ENCODE data around the gene TTC22.
A peak's percentile ranks its signal among the peaks of the same experiment; 100 is the strongest.

The TTC22 gene
- 3.8 to 24.0 (median 16.8) reads per million in 3 experiments for total RNA-seq

DNA sequence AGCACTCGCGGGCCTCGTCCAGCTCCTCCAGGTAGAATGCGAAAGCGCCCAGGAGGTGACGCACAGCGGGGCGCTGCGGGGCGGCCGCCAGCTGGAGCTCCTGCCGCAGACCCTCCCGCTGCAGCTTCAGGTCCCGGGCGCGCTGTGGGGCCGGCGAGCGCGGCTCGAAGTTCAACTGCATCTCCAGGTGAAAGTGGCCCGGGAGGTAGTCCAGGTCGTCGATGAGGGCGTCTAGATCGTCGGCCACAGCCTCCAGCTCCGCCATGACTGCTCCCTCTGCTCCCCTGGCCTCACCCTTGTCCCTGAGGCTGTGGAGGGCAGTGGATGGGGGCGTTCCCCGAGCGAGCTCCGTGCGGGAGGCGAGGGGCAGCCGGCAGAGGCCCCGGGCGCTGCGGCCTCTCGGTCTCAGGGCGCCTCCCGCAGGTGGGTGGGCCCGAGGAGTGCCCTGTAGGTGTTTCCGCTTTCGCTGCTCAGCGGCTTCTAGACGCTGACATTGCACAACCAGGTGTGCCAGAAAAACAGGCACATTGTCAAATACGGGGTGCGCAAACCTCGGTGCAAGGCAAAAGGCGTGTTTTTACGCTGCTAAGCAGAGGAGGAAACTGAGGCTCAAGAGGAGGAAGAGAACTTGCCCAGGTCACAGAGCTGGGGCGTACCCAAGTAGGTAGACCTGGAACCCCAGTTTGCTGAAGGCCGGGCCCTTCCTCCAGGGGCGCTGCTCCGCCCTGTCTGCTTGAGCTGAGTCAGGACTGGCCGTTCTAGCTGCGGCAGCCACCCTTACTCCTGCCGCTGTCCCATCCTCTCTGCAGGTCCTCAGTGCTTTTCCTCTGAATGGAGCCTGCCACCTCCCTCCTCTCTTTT is at the start of gene TTC22:
Gene TTC22 (minus strand): TSS at position 425 of the 861 bp plus-strand sequence. CDS start 160 bp downstream, at position 265.
- peak; percentile 67 for DNase-seq

DNA sequence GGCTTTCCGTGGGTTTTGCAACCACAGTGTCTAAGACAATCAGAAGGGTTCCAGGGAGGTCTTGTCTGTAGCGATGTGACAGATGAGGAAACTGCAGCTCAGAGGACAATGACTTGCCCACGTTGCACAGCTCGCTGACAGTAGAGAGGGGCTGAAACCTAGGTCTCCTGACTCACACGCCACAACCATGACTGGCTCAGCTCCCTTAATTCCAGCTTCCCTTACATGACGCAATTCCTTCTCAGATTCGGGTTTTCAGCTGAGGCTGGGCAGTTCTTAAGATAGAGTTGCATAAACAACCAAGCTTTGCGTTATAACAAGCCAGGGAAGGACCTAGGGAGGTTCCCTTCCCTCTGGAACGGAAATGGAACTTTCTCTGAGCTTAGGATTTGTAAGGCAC is 49.6 kb upstream of the TTC22 start:
- DNase-seq: no peak

DNA sequence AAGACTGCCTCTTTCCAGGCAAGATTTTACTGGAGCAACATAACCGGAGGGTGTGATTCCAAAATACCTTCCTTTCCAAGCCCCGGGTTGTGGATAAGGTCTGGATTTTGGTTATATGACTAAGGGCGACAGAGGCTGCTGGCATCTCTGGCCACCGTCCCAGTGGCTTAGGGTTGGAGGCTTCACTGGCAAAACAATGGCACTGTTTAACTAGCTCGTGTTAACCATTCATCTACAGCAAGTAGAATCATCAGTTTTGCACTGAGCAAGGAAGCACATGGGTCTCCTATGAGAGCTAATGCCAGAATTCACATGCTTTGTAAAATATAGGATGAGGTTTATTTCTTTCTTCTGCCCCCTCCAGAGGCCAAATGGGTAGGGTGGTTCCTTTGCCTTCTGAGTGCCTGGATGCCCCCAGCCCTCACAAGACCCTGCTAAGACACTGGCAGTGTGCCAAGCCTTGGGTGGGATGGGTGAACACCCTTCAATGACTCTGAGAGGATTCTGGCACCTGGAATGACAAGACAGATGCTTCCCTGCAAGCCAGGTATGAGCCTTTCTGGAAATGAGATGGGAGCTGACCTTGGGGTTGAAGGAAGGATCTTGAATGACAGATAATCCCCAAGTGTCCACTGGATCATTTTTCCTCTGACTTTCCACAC is 49.1 kb upstream of the TTC22 start:
- no peak for DNase-seq

DNA sequence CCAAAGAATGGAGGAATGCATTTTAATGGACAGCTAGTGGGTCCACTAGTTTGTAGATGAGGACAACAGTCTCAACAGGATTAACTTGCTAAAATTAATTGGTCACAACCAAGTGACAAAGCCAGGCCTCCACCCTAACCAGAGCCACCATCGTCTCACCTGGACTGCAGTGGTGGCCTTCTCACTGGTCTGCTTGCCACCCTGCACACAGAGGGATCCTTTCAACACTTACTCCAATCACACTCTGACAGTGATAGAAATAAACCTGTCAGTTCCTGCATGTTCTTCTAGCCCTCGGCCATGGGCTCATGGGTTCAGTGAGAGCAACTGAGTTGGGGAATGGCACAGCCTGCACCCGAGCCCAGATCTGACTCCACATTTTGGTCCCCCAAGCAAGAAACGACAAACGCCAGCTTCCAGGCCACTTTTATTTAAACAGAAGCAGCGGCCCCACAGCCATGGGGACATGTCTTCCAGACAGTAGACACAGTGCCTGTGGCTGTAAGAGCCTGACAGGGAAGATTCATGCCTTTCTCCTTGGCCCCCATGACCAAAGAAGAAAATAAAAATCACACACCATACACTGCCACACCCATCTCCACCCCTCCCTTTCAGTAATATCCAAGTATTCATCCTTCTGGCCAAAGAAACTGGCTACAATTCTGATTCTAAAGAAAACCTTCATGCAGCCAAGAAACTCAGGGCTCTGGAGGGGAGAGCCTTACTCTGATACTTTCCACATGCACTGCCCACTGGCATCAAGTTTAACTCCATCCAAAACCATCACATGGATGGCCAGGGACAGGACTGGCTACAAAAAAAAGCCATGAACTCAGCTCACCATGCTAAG is 48.3 kb upstream of the TTC22 start:
- DNase-seq: no peak

DNA sequence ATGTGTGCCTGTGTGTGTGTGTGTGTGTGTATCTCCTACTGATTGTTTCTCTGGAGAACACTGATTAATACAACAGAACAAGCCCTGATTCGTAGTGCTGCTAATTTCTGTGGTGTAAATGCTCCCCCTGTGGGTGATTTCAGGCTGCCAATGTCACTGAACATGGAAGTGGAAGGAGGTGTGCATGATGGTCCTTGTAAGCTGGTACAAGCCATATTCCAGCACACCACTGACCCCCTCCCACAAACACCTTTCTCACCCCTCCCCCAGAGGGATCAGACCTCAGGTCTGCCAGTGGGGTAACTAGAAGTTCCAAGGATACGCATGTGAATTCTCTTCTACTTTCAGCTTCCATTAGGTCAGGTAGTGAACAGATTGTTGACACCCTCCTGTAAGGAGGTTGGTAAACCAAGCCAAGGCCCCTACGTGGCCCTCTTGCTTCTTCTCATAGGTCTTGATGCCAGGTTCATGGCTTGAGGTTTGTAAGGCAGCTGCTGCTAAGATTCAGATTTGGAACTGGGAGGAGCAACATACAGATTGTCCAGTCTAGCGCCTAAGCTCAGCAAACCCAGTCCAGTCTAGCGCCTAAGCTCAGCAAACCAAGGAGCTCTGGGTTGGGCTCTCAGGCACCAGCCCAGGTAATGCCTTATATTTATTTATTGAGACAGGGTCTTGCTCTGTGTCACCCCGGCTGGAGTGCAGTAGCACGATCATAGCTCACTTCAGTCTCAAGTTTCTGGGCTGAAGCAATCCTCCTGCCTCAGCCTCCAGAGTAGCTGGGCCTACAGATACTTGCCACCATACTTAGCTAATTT is 47.2 kb upstream of the TTC22 start:
- DNase-seq: no peak

DNA sequence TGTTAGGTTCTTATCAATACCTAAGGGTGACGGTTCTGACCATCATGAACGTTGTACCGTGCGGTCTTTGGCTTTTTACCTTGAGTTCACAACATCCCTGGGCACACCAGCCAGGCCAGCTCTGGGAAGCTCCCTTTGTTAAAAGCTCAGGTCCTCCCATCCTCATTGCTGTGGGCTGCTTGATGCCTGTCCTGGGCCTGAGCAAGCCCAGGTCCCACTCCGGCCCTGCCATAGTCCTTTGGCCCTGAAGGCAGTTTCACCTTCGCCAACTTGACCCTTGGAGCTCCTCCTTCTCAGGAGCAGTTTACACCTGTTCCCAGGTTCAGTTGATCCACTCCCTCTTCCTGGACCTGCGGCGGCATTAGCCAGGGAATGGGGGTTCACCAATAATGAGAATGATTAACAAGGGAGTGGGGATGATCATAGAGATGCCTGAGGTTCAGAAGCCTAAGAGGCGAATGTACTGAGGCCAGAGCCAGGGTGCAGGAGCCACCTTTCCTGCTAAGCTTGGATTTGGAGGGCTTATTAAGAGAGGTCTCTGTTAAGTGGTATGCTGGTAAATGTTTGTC is 45.7 kb upstream of the TTC22 start:
- no peak for DNase-seq

DNA sequence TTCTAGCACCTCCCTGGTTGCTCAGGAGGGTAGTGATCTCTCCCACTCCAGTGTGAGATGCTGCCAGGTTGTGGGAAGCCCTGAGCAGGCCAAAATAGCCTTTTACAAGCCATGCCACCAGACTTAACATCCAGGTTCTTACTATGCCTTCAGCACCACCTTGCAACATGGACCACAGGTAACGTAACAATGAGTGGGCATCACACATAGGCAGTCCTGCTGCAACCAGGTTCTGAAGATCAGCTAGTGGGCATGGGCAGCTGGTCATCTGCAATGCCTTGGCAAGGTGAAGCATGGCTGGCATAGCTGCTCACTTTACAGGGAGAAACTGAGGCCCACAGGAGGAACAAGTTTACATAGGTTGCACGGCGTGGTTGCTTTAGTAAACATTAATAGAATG is 45.2 kb upstream of the TTC22 start:
- no peak for DNase-seq

DNA sequence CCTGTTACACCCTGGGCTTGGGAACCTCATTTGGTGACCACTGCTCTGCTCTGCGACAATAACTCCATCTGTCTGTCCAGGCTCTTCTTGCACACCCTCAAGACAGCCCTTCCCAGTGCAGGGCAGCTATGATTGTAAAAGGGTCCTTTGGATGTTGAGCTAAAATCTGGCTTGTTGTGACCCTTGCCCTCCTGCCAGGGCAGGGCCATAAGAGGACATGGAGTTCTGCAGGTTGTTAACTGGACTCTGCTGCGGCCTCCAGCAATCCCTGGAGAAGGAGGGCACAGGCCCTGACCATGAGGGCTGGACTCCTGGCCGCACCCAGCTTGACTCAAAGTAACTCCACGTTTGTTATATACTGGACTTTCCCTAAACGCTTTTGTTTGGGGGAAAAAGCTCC is 44.6 kb upstream of the TTC22 start:
- DNase-seq: no peak

DNA sequence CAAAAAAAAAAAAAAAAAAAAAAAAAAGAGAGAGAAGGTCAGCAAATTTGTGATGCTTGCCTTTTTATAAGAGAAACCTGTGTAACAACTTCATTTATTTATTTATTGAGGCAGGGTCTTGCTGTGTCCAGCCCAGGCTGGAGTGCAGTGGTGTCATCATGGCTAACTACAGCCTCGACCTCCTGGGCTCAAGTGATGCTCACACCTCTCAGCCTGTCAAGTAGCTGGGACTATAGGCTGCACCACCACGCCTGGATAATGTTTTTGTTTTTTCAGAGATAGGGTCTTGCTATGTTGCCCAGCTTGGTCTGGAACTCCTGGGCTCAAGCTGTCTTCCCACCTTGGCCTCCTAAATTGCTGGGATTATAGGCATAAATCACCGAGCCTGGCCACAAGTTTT is 43.4 kb upstream of the TTC22 start:
- no peak for DNase-seq

DNA sequence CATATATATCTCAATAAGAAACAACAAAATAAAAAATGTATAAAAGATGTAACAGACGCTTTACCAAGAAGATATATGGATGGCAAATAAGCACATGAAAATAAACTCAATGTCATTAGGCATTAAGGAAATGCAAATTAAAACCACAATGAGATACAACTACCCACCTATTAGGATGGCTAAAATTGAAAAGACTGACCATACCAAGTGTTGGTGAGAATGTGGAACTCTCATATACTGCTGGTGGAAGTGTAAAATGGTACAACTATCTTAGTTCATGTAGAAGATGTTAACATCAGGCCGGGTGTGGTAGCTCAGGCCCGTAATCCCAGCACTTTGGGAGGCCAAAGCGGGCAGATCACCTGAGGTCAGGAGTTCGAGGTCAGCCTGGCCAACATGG is 42.3 kb upstream of the TTC22 start:
- DNase-seq: no peak

DNA sequence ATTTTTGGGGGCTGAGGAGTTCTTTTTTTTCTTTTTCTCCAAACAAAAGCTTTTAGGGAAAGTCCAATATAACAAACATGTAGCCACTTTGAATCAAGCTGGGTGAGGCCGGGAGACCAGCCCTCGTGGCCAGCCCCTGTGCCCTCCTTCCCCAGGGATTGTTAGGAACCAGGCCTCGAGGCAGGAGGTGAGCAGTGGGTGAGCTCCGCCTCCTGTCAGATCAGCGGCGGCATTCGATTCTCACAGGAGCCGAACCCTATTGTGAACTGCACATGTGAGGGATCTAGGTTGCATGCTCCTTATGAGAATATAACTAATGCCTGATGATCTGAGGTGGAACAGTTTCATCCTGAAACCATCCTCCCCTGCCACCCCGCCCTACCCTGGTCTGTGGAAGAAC is 41.8 kb upstream of the TTC22 start:
- DNase-seq: no peak

DNA sequence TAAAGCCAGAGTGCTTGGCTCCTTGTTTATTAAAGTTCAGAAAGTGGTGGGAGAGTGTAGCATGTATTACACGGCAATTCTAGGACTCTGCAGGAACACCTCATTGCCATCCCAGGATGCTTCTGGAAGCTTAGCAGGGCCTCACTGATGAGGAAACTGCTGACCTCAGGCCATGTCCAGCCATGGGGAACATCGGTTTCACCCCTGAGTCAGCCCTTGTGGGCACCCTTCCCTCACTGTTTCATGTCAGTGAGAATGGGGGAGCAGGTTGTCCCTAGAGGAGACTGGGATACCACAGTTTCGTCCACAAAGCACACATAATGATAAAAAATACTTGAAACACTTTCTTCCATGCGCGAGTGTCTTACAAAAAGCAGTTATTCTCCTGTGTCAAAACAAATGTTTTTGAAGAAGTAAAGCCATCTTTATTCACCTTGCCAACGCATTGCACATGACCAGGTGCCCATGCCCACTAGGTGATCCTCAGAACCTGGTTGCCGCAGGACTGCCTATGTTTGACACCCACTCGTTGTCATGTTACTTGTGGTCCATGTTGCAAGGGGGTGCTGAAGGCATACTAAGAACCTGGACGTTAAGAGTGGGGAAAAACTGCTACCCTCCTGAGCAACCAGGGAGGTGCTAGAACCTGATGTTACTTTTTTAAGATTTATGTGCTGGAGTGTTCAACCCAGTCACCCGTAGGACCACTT is 41.2 kb upstream of the TTC22 start:
- no peak for DNase-seq

DNA sequence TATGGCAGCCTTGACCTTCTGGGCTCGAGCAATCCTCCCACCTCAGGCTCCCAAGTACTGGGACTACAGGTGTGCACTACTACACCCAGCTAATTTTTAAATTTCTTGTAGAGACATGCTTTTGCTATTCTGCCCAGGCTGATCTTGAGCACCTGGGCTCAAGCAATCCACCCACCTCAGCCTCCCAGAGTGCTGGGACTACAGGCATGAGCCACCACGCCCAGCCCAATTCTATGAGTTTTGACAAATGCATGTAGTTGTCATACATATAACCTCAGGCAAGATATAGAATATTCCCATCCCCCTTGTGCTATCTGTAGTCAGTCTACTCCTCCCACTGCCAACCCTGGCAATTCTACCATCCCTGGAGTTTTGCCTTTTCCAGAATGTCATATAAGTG is 38.7 kb upstream of the TTC22 start:
- no peak for DNase-seq

DNA sequence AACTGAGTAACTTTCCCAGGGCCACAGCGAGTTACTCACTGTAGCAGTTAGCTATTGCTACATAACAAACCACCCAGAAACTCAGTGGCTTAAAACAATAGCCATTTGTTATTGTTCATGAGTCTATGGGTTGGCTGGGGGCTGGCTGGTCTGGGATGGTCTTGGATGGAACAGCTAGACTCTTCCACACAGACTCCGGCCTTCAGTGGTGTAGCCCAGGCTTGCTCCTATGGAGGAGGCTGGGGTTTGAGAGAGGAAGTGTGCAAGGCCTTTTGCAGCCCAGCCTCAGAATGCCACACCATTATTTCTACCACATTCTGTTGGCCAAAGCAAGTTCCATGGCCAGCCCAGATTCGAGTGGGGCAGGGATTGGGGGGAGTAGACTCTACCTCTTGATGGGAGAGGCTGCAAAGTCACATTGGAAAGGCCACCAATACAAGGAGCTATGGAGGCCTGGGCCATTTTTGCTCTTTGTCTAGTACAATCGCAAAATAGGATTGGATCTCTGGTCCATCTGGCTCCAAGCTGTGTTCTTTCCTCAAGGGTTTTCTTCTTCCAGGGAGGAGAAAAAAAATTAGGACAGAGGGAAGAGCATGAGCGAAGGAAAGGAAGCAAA is 37.5 kb upstream of the TTC22 start:
- DNase-seq: no peak

DNA sequence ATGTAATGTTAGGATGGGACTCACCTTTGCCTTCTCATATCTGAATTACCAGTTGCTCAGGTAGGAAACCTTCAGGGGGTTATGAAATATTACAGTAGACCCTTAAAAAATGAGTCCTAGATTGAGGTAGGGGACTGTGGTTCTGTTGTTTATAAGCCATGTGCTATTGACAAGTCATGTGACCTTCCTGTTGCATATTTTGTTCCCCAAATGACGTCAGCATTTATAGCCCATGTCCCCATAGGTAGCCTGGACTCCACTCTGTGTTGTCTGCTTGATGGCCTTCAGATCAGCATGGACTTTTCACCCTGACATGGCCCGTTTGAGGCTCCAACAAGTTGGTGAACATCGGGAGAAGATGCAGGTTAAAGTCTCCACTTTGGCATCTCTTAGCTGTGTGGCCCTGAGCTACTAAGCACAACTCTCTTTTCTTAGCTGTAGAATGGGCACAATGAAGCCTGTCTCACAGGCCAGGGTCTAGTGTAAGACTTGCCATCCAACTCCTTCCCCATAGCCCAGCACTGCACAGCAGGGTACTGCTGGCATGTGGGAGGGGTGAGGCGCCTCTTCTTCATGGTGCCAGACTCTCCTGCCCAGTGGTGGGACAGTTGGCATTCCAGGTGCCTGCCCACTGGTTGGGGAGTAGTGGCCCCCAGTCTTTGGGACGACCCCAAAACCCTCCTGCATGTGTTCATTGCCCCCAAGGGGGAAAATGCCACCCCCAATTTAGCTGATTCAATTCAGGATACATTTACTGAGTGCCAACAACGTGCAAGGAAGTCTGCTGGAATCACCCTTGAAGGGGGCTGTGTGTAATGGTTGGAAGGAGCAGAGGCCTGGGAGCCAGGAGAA is 36.1 kb upstream of the TTC22 start:
- DNase-seq: no peak

DNA sequence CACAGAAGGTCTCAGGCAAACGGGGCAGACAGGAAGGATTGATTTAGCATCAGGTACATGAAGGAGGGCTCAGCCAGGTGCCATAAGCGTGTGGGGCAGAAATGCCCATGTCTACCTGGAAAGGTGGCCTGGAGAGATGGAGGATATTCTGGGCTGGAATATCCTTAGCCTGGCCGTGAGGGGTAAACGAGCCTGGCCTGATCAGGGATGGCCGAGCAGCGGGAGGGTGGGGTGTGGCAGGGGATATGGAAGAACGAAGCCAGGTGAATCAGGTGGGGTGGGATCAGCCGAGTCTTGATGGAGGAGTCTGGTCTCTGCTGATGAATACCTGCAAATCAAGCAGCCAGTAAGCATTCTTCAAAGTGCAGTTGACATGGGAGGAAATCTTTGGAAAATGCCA is 35.5 kb upstream of the TTC22 start:
- no peak for DNase-seq

DNA sequence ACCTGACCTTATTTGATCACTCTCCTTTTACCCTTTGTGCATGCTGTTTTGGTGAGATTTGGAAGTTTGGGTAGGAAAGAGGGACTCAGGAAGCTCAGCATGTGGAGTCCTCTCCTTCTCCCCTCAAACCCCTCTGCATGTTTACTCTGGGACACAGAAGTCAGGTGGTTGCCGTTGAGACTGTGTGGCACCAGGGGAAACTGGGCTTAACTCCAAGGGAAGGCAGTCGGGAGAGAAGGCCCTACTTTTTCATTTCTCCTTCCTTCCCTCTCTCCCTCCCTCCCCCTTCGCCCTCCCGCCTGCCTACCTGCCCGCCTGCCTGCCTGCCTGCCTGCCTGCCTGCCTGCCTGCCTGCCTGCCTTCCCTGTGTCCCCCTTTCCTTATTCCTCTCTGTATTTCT is 34.8 kb upstream of the TTC22 start:
- DNase-seq: no peak

DNA sequence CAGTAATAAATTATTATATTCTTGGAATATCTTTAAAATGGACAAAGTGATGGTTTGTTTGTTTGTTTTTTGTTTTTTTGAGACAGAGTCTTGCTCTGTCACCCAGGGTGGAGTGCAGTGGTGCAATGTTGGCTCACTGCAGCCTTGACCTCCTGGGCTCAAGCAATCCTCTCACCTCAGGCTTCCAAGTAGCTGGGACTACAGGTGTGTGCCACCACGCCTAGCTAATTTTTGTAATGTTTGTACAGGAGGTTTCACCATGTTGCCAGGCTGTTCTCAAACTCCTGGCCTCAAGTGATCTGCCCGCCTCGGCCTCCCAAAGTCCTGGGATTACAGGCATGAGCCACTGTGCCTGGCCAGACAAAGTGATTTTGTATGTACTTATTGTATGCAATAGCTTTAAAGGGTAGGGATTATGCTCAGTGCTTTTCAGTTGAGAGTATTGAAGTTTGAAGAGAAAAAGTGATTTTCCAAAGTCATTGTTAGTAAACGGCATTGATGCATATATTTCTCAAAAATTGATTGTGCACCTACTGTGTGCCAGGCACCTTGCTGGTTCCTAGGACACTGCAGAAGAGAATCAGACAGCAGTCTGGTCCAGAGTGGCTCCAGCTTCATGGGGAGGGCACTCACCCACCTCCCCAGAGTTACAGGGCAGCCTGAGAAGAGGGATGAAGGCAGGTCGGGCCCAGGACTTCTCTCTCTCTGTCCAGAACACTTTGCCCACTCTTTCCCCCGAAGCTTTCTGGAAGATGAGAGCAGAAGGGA is 34.2 kb upstream of the TTC22 start:
- no peak for DNase-seq

DNA sequence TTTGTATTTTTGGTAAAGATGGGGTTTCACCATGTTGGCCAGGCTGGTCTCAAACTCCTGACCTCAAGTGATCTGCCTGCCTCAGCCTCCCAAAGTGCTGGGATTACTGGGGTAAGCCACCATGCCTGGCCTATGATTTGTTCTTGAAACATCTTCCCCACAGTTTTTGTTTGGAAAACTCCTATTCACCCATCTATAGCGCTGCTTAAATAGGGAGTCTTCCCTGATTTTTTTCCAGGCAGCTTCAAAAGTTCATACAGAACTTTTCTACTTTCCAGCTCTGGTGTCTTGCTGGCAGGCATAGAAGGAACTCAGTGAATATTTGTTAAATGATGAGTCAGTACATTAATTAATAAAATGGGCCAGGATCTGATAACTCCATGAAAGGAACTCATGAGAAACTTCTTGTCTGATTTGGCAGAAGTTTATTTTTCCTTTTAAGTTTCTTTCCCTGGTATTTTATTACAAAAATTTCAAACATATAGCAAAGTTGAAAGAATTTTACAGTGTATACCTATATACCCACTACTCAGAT is 33.0 kb upstream of the TTC22 start:
- DNase-seq: no peak
